ENCODE data around the gene TIMP2.
"Not testable (repeated sequence)": the region's sequence is repeated elsewhere in the genome, so short reads cannot be mapped to it uniquely, and the experiment has no call there.

The TIMP2 gene

GRCh38 chr17:78908426-78908825, 16.8 kb downstream of the TIMP2 start:
- no peak for DNase-seq (ENCODE audit: low read depth, low spot score)

- no peak for DNase-seq (ENCODE audit: low read depth, low spot score)
Measured at GRCh38 chr17:78905541-78905940, 19.6 kb downstream of the TIMP2 start.

- DNase-seq (ENCODE audit: low read depth, low spot score): no peak
Measured at GRCh38 chr17:78905116-78905515, 20.1 kb downstream of the TIMP2 start.

- DNase-seq (ENCODE audit: low read depth, low spot score): no peak
Measured at GRCh38 chr17:78904371-78904770, 20.8 kb downstream of the TIMP2 start.

GRCh38 chr17:78903101-78903779, 21.9 kb downstream of the TIMP2 start, which contains the start of gene CEP295NL:
TSS of gene CEP295NL (minus strand) at chr17:78903201. CDS start at chr17:78901828, 1,373 bp downstream.
- peak; percentile 75 for DNase-seq (ENCODE audit: low read depth, low spot score)

- DNase-seq (ENCODE audit: low read depth, low spot score): not testable (repeated sequence)
Measured at GRCh38 chr17:78902231-78902630, 23.0 kb downstream of the TIMP2 start.

- DNase-seq (ENCODE audit: low read depth, low spot score): no peak
Measured at GRCh38 chr17:78901806-78902205, 23.4 kb downstream of the TIMP2 start.

GRCh38 chr17:78900816-78901215, 24.4 kb downstream of the TIMP2 start:
- no peak for DNase-seq (ENCODE audit: low read depth, low spot score)

- DNase-seq (ENCODE audit: low read depth, low spot score): peak; percentile 66
Measured at GRCh38 chr17:78899361-78900260, 25.6 kb downstream of the TIMP2 start.

- DNase-seq (ENCODE audit: low read depth, low spot score): no peak
Measured at GRCh38 chr17:78898947-78899346, 26.2 kb downstream of the TIMP2 start.

- DNase-seq (ENCODE audit: low read depth, low spot score): no peak
Measured at GRCh38 chr17:78898075-78898836, 26.9 kb downstream of the TIMP2 start.

GRCh38 chr17:78897664-78898047, 27.5 kb downstream of the TIMP2 start:
- DNase-seq (ENCODE audit: low read depth, low spot score): no peak

GRCh38 chr17:78896834-78897663, 28.1 kb downstream of the TIMP2 start:
- DNase-seq (ENCODE audit: low read depth, low spot score): no peak

- DNase-seq (ENCODE audit: low read depth, low spot score): peak; percentile 53
Measured at GRCh38 chr17:78896091-78896833, 28.9 kb downstream of the TIMP2 start.

GRCh38 chr17:78895322-78895721, 29.9 kb downstream of the TIMP2 start:
- DNase-seq (ENCODE audit: low read depth, low spot score): no peak

- no peak for DNase-seq (ENCODE audit: low read depth, low spot score)
Measured at GRCh38 chr17:78893684-78894083, 31.5 kb downstream of the TIMP2 start.

GRCh38 chr17:78892936-78893379, 32.2 kb downstream of the TIMP2 start:
- DNase-seq (ENCODE audit: low read depth, low spot score): no peak

GRCh38 chr17:78892520-78892919, 32.7 kb downstream of the TIMP2 start:
- DNase-seq (ENCODE audit: low read depth, low spot score): no peak

GRCh38 chr17:78892062-78892456, 33.1 kb downstream of the TIMP2 start:
- DNase-seq (ENCODE audit: low read depth, low spot score): no peak

- no peak for DNase-seq (ENCODE audit: low read depth, low spot score)
Measured at GRCh38 chr17:78891406-78892061, 33.7 kb downstream of the TIMP2 start.

All from astrocyte of the hippocampus (primary cell).